ENCODE data around the gene KRT85.
A peak's percentile ranks its signal among the peaks of the same experiment; 100 is the strongest.

Gene KRT85

DNA sequence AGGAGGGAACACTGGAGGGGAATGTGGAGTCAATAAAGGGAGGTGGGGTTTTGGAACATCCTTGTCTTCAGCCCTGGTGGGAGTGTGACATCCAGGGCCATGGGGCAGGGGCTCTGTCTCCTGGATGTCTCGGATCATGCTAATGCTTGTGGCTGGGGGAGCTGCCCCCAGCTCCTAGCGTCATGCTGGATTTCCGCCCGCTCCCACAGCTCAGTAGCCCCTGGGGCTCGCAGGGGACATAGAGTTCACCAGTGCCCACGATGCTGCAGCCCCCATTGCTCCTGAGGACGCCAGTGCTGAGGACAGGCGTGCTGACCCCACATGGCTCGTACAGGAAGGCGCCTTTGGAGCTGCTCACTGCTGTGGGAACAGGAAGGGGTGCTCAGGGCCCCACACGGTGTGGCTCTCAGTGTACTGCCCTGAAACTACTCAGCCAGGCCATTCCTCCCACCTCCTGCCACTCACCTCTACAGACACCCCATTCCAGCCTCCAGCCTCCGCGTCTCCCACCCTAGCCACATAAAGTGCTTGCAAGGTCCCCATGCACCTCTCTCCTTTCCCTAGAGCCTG lies 27.6 kb upstream of the KRT85 start:
- peak; percentile 12 for DNase-seq

DNA sequence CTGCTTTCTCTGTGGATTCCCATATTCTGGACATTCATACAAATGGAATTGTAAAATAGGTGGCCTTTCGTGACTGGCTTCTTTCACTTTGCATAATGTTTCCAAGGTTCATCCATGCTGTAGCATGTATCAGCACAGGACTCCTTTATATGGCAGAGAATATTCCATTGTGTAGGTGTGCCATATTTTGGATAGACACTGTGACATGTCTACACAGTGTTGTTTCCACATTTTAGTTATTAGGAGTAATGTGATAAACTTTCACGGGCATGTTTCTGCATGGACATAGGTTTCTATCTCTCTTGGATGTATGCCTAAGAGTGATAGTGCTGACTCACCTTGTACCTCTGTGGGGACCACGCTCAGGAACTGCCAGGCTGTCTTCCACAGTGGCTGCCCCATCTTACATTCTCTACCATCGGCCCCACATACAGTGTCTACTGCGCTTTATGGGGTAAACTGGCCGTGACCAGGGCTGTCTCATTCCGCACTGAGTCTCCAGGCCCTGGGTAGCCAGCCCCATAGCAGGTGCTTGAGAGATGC lies 25.3 kb upstream of the KRT85 start:
- no peak for DNase-seq

DNA sequence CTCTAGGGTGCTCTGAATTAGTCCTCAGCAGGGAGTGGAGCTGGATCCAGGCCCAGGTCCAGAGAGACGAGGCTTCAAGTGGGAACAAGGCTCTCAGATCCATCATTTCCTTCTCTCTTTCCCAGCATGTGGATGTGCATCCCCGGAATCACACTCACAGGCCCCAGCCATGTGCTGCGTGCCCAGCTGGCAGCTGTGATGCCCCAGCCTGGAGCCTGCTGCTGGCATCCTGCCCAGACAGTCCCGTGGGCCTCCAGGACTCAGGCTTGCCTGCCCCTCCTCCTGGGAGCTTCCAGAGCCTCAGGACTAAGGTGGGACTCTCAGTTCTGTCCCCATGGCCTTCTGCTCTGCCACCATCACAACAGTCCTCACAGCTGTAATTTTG lies 24.3 kb upstream of the KRT85 start:
- no peak for DNase-seq

DNA sequence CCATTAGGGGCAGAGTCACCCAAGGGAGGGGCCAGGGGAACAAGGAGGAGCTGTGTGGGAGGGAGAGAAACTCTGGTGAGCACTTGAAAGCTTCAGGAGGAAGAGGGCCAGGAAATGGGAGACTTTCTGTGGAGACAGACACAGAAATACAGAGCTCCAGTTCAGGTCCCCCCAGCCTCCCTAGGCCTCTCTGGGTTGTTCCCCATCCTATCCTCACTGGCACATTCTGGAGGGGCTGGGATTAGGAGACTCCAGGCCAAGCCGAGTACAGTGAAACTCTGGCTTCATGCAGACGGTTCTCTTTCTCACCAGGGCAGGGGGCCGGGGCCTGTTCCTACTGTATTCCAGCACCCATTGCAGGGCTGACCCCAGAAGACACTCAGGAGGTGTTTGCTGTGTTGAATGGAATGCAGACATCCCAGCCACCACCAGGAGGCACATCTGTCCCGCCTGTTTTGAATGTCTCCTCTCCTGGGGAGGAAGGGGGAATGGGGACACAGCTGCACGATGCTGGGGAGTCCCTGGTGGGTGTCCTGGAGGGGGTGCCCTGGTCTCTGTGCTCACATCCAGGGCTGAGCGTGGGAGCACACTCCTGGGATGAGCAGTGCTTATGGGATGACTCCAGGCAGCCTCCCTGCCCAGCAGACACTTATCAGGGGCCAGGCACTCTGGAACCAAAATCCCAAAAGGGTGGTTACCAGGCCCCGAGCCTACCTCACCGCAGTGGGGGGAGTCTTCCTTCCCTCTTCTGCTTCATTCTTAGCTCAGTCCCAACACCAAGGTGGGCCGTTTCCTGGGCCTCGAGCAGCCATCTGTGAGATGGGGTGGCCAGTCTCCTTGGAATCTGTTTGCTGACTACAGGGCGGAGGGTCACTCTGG lies 23.7 kb upstream of the KRT85 start:
- no peak for DNase-seq

DNA sequence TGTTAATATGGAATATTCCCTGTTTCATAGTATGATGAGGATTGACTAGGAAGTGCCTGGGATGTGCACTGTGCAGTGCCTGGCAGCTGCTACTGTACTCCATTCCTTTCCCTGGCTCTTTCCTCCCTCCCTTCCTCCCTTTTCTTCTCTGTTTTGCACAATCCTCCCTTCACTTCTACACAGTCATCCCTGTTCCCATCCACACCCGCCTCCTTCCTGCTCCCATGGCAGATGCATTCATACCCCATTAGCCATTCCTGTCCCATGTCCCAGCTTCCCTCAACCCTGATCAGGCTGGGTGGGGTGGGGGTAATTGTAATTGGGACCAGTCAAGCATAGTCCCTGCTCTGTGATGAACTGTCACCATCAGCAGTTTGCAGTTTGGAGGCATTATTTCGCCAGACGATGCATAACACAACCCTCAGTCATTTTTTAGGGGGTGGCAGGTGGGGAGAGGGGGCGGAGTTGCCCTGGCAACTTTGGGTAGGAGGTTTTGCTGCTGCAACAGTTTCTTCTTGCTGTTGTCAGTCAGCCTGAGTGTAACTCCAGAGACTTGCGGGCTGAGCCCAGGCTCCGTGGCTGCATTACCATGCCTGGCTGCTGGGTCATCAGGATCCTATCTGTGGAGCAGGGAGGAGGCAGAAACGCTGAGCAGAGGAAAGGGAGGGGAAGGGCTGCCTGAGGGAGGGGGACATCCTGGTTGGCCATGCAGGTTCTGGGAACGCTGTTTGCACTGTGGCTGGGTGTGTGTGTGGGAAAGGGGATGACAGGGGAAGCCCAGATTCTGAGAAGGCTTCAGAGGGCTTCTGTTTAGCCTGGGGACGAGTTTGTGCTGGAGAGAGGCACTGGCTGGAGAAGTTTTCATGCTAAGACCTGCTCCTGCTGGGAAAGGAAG lies 22.3 kb upstream of the KRT85 start:
- DNase-seq: no peak

DNA sequence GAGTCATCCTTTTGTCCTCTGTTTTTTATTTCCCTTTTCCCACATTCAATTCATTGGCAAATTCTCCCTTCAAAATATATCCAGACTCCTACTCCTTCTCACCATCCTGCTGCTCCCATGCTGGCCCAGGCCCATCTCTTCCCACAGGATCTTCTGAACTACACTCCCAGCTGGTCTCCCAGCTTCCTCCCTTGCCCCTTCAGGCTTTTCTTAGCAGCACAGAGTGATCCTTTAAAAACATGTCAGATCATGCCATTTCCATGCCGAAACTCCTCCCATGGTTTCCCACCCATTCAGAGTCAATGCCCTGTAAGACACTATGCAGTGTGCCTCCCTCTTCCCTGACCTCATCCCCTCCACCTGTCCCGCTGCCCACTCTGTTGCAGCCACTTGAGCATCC lies 20.6 kb upstream of the KRT85 start:
- peak; percentile 0 for DNase-seq

DNA sequence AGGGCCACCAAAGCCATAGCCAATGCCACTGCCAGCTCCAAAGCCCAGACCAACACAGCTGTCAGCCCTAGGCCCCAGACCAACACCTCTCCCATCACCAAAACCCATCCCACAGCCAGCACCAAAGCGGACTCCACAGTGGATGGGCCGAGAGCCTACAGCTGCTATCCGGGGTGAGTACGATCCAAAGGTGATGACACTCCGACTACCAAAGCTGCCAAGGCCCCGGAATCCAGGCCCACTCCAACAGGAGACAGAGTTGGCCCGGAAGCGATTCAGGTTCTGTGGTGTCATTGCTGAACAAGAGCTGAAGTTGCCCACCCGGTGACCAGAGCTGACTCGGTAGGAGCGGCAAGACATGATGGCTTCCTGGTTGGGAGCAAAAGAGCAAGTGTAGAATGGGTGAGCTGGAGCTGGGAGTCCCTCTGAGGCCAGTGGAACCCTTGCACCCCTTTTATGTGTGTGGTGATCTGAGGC lies 18.0 kb upstream of the KRT85 start, which contains the start of gene KRT84:
Gene KRT84, minus strand, starts transcription at position 427 of the 477 bp plus-strand sequence. Its CDS starts 67 bp downstream, at position 360.
- DNase-seq: peak; percentile 14

DNA sequence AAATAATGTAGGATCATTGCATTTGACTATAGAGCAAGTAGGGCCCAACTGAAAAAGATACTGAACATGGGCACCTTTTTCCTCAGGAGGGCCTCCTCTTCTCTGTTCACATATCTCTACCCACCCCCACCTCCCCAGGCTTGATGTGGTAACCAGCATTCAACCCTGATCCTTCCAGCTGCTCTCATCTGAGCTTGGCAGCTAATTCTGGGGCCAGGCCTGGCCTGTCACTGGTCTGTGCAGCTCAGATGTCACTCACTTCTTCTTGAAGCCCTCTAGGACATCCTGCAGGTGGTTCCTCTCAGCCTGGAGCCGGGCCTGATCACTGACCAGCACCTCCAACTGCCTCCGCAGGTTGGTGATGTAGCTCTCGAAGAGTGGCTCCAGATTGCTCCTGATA lies 16.1 kb upstream of the KRT85 start:
- peak; percentile 3 for DNase-seq

DNA sequence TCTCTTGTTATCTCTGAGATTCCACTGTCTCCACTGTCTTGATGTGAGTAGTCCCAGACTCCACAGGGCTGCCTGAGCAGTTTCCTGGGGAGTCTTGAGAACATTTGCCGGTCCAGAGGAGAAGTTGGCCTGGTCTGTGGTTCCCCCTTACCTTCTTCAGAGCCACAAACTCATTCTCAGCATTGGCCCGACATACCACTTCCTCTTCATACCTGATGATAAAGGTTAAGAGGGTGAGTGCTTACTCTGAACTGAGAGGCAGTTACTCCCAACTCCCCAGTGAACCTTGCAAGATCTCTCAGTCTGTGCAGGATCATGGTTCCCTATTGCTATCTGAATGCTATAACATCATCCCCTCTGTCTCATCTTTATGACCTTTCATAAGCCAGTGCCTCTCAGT lies 15.6 kb upstream of the KRT85 start:
- DNase-seq: peak; percentile 13

DNA sequence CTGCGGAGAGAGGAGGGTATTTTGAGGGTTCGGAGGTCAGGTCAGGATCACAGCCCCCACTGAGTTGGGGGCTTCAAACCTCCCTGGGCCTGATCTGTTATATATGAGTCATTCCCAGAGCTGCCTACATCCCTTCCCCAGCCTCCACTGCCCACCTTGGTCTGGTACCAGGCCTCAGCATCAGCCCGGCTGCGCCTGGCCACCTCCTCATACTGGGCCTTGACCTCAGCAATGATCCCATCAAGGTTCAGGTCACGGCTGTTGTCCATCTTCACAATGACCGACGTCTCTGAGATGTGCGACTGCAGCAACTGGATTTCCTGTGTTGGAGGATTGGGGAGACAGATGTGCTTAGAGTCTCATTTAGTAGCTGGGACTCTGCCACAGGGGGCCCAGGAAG lies 13.9 kb upstream of the KRT85 start:
- peak; percentile 11 for DNase-seq

DNA sequence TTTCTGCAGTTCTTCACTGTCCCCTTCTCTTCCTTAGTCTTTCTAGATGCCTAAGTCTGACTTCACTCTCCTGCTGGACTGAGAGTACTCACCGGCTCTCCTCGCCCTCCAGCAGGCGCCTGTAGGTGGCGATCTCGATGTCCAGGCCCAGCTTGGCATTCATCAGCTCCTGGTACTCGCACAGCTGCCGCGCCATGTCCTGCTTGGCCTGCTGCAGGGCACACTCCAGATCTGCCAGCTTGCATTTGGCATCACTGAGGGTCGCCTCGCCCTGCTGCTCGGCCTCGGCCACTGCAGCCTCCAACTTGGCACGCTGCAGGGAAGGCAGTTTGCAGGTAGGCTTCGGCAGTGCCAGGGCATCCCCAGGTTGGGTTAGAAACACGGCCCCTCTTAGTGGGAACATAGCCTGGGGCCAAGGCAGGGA lies 13.0 kb upstream of the KRT85 start:
- no peak for DNase-seq

DNA sequence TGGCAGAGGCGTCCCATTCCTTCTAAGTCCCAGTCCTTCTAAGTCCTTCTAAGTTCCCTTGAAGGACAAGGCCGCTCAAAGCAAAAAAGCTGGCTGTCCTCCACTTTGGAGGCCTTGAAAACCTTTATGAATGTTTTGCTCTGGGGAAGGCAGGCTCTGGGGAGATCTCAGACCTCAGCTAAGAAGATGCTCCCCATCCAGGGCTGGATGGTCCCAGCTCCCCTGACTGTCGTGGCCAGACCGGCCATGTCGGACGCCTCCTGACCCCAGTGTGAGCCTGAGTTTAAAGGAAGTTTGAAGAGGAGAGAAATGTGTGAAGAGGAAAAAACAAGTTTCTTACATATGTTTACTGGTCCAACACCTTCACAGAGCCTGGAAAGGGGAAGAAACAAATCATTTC lies 12.3 kb upstream of the KRT85 start:
- no peak for DNase-seq

DNA sequence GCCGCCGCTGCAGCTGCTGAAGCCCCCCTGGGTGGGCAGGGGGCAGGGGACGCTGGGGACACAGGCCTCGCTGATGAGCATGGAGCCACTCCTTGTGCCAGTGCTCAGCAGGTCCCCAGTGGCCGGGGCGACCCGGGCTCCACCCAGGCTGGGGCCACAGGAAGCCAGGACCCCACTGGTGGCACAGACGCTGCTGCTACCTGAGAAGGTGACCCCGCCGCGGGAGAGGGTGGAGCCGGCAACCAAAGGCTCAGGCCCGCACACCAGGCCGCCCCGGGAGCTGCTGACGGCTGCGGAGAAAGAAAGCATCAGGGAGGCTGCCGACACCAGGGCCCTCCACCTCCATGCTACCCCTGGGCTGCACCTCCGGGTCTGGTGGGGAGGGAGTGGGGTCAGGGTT lies 10.8 kb upstream of the KRT85 start:
- DNase-seq: no peak

DNA sequence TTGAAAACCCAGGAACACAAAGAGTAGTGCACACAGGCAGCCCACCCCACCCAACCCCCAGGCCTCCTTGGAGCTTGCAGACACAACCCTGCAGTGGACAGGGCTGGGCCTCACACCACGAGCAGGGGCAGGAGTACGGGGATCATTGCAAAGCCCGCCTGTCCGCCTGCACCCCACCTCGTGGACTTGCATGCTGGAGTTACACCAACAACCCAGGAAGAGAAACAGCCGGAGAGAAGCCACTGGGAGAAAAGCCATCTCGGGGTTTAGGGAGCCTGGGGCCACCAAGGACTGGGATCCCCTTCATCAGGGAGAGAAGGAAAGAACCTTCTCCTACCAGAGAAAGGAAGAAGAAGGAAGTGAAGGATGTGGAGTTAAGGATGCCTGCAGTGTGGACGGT lies 10.0 kb upstream of the KRT85 start:
- no peak for DNase-seq

DNA sequence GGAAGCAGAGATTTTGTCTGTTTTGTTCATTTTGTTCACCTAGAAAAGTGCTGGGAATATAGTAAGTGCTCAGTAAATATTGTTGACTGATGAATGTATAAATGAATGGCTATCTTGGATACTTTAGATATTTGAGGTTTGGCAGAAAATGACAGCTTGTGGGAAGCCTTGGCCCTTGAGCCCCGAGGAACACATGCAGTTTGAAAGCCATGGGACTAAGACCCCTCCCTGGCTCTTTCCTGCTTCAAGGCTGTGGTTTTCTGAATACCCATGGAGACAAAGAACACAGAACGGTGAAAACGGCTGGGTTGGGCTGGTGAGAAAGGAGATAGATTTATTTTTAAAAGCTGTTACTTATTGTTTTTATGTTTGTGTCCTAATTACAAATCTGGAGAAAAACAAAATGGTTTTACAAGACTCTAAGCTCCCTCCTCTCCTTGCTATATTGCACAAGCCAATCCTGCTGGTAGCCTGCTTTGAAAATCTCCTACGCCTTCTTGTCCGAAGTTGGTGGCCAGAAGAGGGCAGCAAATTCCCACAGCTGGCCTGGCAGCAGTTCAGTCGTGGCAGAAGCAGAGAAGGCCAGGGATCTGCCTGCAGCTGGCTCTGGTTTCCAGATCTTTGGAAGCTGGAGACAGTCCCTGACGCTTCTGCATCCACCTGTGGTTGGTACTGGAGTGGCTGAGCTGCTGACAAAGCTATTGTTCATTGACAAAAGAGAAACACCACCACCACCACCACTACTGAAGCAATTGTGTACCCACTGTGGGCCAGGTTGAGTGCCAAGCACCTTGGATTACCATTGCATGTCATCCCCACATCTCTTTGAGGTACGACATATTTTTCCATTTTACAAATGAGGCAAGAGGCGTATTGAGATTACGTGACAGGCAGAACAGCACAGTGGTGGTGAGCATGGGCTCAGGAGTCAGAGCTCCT lies 5.2 kb upstream of the KRT85 start:
- peak; percentile 43 for DNase-seq

DNA sequence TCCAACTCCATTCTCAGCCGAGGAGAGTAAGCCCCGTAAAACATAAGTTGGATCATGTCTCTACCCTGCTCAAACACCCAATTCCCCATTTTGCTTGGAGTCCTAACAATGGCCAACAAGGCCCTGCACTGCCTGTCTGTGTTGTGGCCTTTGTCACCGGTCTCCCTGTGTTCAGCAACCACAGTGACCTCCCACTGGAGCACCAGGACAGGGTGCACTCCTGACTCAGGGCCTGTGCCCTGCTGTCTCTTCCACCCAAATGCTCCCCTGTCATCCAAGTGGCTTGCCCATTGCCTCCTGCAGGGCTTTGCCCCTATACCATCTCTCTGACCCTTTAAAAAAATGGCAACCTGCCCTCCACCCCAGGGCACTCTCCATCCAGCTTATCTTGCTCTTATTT lies 4.4 kb upstream of the KRT85 start:
- DNase-seq: peak; percentile 15

DNA sequence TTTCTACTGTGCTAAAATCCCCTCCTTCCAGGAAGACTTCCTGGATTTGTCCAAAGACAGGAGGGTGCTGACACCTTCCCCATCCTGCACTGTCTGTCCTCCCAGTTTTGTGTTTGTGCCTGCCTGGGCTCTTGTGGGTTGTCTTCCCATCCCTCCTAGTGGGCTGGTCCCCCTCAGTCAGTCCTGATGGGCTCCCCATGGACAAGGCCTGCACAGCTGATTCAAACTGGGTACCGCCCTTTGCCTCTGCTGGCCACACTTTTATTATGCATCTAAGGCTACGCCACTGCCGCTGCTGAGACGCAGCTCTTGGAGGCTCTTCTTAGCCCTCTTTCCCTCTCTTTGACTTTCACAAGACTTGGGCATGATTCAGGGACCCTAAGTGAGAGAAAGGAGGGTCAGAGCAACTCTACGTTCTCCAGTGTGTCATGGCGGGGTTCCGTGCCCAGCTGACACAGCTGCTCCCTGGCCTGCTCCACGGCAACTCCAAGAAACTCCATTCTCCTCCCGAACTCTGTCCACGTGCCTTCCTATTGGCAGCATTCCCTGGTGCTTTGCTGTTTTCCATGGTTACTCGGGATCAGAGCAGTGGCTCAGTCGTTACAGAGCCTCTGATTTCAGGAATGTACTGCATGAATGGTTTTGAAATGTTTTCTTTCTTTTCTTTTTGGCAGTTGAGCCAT lies 3.8 kb upstream of the KRT85 start:
- peak; percentile 5 for DNase-seq

DNA sequence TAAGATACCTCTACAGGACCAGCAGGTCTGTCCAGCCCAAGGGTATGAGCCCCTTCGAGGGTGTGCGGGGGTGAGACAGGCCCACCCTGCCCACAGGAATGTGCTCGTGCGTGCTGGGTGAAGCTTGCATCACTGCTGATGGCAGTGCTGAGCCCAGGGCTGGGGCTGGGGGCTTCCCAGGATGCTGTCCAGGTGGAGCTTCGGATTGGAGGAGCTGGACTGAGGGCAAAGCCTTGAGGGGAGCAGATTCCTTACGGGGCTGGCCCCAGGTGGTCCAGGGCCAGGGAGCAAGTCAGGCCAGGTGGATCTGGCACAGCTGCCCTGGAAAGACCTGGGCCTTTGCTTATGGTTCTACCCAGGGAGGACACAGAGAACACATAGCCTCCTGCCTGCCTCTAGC lies 2.5 kb upstream of the KRT85 start:
- no peak for DNase-seq

DNA sequence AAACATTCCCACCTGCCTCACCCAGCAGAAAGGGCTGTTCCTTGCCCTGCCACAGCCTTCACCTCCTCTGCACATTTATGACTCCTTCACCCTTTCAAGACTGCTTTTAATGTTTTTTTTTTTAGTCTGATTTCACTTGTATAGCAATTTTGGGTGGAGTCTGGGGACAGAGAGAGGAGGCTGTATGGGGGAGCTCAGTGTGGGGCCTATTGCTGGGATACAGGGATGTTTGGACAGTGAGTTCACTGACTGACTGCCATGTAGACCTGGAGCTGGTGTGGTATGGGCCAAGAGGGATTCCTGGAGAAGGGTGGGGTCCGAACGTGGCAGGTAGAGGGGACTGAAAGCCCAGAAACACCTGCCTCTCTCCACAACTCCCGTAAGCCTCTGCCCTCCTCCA lies 1.9 kb upstream of the KRT85 start:
- DNase-seq: no peak

DNA sequence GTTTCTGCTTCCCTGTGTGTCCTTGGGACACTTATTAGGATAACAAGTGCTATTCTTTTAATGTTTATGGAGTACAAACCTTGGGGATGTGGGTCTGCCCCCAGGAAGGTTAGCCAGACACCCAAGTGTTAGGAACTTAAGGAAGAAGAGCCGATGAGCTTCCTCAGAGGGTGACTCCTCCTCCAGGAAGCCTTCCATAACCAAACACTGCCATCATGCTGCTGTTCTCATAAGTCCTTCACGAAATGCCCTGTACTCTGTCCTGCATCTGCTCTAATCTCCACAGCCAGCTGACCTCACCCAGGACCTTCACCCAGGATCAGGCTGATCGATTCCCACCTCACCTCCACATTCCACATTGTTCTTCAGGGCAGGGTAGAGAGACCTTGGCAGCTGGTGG lies 1.2 kb upstream of the KRT85 start:
- no peak for DNase-seq

DNA sequence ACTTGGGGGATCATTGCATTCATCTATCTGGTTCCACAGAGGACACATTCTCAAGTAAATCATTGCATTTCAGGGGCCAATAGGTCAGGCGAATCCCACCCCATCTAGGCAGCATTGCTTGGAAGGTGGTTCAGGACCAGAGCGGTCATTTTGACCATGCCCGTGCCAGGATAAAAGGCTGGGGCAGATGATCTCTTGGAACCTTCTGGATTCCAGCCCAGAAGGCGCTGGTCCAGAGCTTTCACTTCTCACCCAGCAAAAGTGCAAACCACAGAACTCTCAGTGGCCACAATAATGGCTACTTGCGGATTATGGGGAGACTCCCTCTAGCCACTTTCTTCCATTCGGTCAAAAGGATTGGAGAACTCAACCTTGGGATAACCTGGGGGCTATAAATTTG lies 595 bp upstream of the KRT85 start:
- no peak for DNase-seq
